Kasumi-1 (cell line): ENCODE measurements around the gene ETNK1.
"Not testable (repeated sequence)": the region's sequence is repeated elsewhere in the genome, so short reads cannot be mapped to it uniquely, and the experiment has no call there.

ENCODE experiments used
- DNase-seq, 2 experiments: peaks; one replicate each; lab custom pipeline; 2025; lab: John Stamatoyannopoulos, UW

Gene ETNK1

GRCh38 chr12:22687361-22688076, 62.5 kb downstream of the ETNK1 start:
- DNase-seq: peak; percentile 77 to 90

DNA sequence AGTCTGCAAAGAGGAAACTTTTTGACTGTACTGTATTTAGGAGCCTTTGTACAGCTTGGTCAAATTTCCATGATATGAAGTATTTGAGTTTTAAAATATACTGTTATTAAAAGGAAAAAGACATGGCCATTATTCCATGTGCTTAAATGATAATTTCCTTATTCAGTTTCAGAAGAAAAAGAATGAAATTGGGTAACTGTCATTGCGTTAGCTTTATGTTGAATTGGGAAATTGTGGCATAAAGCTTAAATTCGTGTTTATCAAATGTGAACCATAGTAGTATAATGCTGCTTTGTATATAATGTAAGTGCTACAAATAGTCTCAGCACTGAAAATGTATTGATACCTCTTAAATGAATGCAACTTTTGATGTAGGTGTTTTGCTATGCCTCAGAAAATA, 64.9 kb downstream of the ETNK1 start:
- no peak for DNase-seq

DNA sequence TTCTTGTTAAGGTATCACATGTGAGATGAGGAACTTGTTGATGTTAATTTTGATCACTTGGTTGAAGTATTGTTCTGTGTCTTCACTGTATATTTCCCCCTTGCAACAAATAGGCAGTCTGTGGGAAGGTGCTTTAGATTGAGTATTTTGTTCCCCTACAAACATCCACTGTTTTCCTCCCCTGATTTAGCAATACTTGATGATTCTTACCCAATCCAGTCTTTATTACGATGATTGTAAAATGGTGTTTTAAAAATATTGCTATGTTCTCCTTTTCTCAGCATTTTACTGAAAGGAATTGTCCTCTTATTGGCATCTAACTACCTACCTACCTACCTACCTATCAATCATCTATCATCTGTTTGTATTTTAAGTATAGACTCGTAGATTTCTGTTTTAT, 66.3 kb downstream of the ETNK1 start:
- DNase-seq: no peak

- DNase-seq: not testable (repeated sequence)
Measured at GRCh38 chr12:22692467-22692866, 67.5 kb downstream of the ETNK1 start.

GRCh38 chr12:22692964-22693555, 68.1 kb downstream of the ETNK1 start:
- no peak for DNase-seq

- no peak for DNase-seq
Measured at GRCh38 chr12:22698576-22698975, 73.6 kb downstream of the ETNK1 start.

DNA sequence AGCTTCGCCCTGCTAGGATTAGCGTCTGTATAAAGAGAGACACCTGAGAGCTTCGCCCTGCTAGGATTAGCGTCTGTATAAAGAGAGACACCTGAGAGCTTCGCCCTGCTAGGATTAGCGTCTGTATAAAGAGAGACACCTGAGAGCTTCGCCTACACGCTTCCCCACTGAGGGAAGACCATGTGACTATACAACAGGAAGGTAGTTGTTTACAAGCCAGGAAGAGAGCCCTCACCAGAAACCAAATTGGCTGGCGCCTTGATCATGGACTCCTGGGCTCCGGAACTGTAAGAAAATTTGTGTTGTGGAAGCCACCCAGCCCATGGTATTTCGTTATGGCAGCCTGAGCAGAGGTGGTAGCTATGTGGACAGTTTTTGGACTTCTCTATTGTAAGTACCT, 74.7 kb downstream of the ETNK1 start:
- DNase-seq: not testable (repeated sequence)

GRCh38 chr12:22700106-22700505, 75.1 kb downstream of the ETNK1 start:
- DNase-seq: peak in 1 of 2 experiments; percentile 24

DNA sequence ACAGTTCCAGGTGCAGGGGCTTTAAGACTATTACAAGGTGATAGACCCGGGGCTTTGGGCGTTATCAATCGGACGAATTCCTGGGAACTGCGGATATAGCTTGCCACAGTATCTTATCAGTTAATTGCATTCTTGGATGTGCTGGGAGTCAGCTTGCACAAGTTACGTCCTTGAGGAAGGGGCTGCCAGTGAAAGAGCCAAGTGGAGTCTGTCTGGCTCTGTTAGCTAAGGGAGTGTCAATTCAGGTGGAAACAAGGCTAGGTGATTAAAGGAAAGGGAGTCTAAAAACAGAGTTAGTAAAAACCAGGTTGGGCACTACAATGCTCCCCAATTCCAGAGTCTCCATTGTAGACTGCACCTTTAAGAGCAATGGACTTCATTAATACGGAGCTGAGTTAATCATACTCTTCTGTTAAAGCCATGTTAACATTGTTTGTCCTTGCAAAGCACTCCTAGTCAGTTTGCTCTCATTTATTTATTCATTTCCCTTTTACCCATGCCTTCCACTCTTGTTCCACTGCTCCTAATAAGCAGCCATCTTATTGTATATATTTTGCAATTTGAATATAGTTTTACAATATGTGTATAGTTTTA, 76.3 kb downstream of the ETNK1 start:
- not testable (repeated sequence) for DNase-seq

DNA sequence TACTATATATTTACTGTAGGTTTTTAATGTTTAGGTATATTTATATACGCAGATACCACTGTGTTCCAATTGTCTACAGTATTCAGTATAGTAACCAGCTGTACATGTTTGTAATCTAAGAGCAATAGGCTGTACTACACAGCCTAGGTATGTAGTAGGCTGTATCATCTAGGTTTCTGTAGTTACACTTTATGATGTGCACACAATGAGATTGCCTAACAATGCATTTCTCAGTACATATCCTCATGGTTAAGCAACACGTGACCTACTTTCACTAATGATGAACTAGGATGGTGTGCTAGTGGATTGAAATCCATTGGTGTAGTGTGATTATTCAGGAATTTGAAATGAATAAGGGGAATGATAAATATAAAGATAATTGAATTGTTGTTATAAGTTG, 77.7 kb downstream of the ETNK1 start:
- DNase-seq: no peak

GRCh38 chr12:22709292-22709691, 84.3 kb downstream of the ETNK1 start:
- peak; percentile 54 to 65 for DNase-seq

- no peak for DNase-seq
Measured at GRCh38 chr12:22712083-22712482, 87.1 kb downstream of the ETNK1 start.

GRCh38 chr12:22715254-22715653, 90.3 kb downstream of the ETNK1 start:
- DNase-seq: no peak

GRCh38 chr12:22719745-22720144, 94.8 kb downstream of the ETNK1 start:
- DNase-seq: no peak

- no peak for DNase-seq
Measured at GRCh38 chr12:22722081-22722480, 97.1 kb downstream of the ETNK1 start.

- no peak for DNase-seq
Measured at GRCh38 chr12:22722779-22723178, 97.8 kb downstream of the ETNK1 start.

GRCh38 chr12:22728987-22729386, 104.0 kb downstream of the ETNK1 start:
- no peak for DNase-seq

- DNase-seq: no peak
Measured at GRCh38 chr12:22729431-22729956, 104.5 kb downstream of the ETNK1 start.

DNA sequence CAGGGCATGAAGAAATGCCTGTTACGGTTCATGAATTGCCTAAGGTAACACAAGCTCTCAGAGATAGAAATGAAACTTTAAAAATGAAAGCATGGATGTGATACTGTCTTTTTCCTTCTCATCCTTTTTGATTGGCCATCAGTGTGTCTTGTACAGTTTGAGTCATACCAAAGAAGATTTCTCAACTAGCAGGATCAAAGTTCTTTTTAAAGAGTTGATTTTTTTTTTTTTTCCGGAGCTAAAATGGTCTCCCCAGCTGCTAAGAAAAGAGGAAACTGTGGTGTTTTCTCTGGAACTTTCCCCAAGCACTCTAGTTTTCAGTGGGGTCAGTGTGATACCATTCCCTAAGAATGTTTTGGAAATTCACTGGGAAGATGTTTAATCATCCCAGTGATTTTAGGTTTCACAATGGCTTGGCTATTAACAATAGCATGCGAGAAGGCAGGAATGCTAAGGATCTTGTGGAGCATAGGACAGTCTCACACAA, 105.0 kb downstream of the ETNK1 start:
- DNase-seq: peak; percentile 48

GRCh38 chr12:22731236-22731635, 106.3 kb downstream of the ETNK1 start:
- DNase-seq: no peak

- DNase-seq: no peak
Measured at GRCh38 chr12:22733756-22734155, 108.8 kb downstream of the ETNK1 start.

DNA sequence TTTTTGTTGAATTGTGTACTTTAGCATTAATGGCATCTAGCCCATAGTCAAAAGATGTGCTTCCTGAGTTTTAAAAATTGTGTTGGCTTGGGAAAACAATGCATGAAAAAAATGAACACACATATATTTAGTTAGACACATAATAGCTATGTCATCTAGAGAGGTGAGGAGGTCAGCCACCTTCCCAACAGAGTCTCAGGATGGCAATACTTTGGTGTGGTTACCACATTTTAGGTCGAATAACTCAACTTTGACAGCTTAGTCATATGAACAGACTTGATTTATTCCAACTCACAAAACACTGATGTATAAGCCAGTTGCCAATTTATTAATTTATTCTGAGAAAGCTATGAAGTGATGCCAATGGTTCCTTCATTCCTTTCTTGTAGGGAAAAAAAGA, 114.0 kb downstream of the ETNK1 start:
- DNase-seq: no peak
